ENCODE data around the gene RNF186.
A peak's percentile ranks its signal among the peaks of the same experiment; 100 is the strongest.
"Not testable (repeated sequence)": the region's sequence is repeated elsewhere in the genome, so short reads cannot be mapped to it uniquely, and the experiment has no call there.

Gene RNF186

GRCh38 chr1:19824036-19824435, 9.0 kb upstream of the RNF186 start:
- Histone ChIP-seq H3K27me3 (ENCODE audit: insufficient read depth, low read length, poor library complexity) (no peaks in the 10 kb centered on the region), H3K36me3 (ENCODE audit: control insufficient read depth, insufficient read depth, low read length) (no peaks in the 10 kb centered on the region), H3K79me1 (ENCODE audit: low read length) (no peaks in the 10 kb centered on the region), H2BK15ac (replicated peaks; ENCODE audit: low read depth) (no peak overlapping the region), H4K5ac (ENCODE audit: low read length) (no peak overlapping the region), H3K4me2 (ENCODE audit: low read length) (no peak overlapping the region), H3K23ac (ENCODE audit: low read length) (no peak overlapping the region), H3K4me1 (ENCODE audit: control insufficient read depth, low read depth, low read length) (peaks cover 2% of the 10 kb centered on the region), H2AK5ac (ENCODE audit: low read length) (no peak overlapping the region), H3K79me2 (ENCODE audit: control insufficient read depth, insufficient read depth, low read length) (no peaks in the 10 kb centered on the region), H2BK120ac (ENCODE audit: low read depth, low read length) (no peak overlapping the region), H3K4me3 (ENCODE audit: low read length) (no peak overlapping the region), H3K9ac (ENCODE audit: low read length) (no peak overlapping the region), H3K56ac (ENCODE audit: low read length) (no peak overlapping the region), H3K27ac (ENCODE audit: low read depth, low read length) (no peak overlapping the region), H2BK5ac (ENCODE audit: low read length) (no peak overlapping the region), H3K18ac (ENCODE audit: low read length) (no peak overlapping the region), H4K8ac (ENCODE audit: low read depth, low read length) (no peak overlapping the region), H3K4ac (ENCODE audit: low read depth, low read length) (no peak overlapping the region)
- DNase-seq = no peak
- no CpG with 5 or more reads among the region's 5 CpGs for WGBS (ENCODE audit: extremely low coverage, insufficient coverage, low lambda C conversion rate)

DNA sequence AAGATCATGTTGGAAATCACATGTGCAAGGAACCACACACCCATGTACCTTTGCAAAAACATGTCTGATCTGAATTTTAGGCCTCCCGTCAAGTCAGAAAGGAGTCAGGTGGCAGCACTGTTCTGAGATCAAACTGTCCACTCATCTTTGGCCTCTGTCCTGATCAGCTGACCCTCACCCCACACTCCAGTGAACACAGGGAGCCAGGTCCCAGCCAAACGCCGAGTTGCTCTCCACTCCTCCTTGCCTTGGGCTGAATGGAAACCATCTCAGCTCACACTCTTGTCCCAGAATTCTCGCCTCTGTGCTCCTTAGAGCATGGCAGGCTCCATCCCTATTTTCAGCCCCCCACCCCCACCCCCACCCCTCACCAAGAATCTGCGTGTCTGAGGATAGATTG, 4.6 kb upstream of the RNF186 start:
- no CpG with 5 or more reads among the region's 5 CpGs for WGBS (ENCODE audit: extremely low coverage, insufficient coverage, low lambda C conversion rate)
- Histone ChIP-seq H2BK15ac (replicated peaks; ENCODE audit: low read depth) (no peak overlapping the region), H3K27ac (ENCODE audit: low read depth, low read length) (no peak overlapping the region), H3K4ac (ENCODE audit: low read depth, low read length) (no peak overlapping the region), H3K18ac (ENCODE audit: low read length) (no peak overlapping the region), H3K9ac (ENCODE audit: low read length) (no peak overlapping the region), H4K5ac (ENCODE audit: low read length) (no peak overlapping the region), H3K4me2 (ENCODE audit: low read length) (no peak overlapping the region), H3K36me3 (ENCODE audit: control insufficient read depth, insufficient read depth, low read length) (no peaks in the 10 kb centered on the region), H3K56ac (ENCODE audit: low read length) (no peak overlapping the region), H3K23ac (ENCODE audit: low read length) (no peak overlapping the region), H2BK120ac (ENCODE audit: low read depth, low read length) (no peak overlapping the region), H3K4me1 (ENCODE audit: control insufficient read depth, low read depth, low read length) (peaks cover 5% of the 10 kb centered on the region), H3K79me1 (ENCODE audit: low read length) (no peaks in the 10 kb centered on the region), H4K8ac (ENCODE audit: low read depth, low read length) (no peak overlapping the region), H3K79me2 (ENCODE audit: control insufficient read depth, insufficient read depth, low read length) (no peaks in the 10 kb centered on the region), H3K27me3 (ENCODE audit: insufficient read depth, low read length, poor library complexity) (no peaks in the 10 kb centered on the region), H2AK5ac (ENCODE audit: low read length) (no peak overlapping the region), H3K4me3 (ENCODE audit: low read length) (no peak overlapping the region), H2BK5ac (ENCODE audit: low read length) (no peak overlapping the region)
- DNase-seq = no peak

DNA sequence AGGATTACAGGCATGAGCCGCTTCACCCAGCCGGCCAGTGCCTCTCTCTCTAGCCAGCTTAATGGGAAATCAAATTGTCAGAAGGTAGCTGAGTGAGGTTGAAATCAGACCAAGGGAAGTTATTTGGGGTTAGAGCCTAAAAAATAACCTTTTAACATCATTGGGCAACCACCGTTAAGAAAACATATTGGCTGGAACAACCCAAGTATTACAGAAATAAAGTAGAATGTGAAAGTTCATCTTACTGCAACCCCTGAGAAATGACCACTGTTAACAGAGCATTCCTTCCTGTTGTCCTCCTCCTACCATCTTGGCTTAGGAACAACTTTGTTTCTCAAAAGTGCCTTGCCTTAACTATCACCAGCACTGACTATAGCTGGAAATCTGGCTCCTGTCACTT, 3.2 kb upstream of the RNF186 start:
- no peak overlapping the region for H2AK5ac ChIP-seq (ENCODE audit: low read length)
- no peak overlapping the region for H3K9ac ChIP-seq (ENCODE audit: low read length)
- no peak overlapping the region for H3K4ac ChIP-seq (ENCODE audit: low read depth, low read length)
- no peak for DNase-seq
- H3K18ac ChIP-seq (ENCODE audit: low read length) = no peak overlapping the region
- H3K27me3 ChIP-seq (ENCODE audit: insufficient read depth, low read length, poor library complexity) = no peaks in the 10 kb centered on the region
- WGBS (ENCODE audit: extremely low coverage, insufficient coverage, low lambda C conversion rate) = no CpG with 5 or more reads among the region's 3 CpGs
- peaks cover 5% of the 10 kb centered on the region for H3K4me1 ChIP-seq (ENCODE audit: control insufficient read depth, low read depth, low read length)
- no peaks in the 10 kb centered on the region for H3K79me2 ChIP-seq (ENCODE audit: control insufficient read depth, insufficient read depth, low read length)
- no peak overlapping the region for H2BK5ac ChIP-seq (ENCODE audit: low read length)
- H3K4me3 ChIP-seq (ENCODE audit: low read length) = no peak overlapping the region
- no peak overlapping the region for H4K8ac ChIP-seq (ENCODE audit: low read depth, low read length)
- no peak overlapping the region for H3K56ac ChIP-seq (ENCODE audit: low read length)
- H2BK120ac ChIP-seq (ENCODE audit: low read depth, low read length) = no peak overlapping the region
- no peak overlapping the region for H3K23ac ChIP-seq (ENCODE audit: low read length)
- H4K5ac ChIP-seq (ENCODE audit: low read length) = no peak overlapping the region
- no peaks in the 10 kb centered on the region for H3K79me1 ChIP-seq (ENCODE audit: low read length)
- no peaks in the 10 kb centered on the region for H3K36me3 ChIP-seq (ENCODE audit: control insufficient read depth, insufficient read depth, low read length)
- H2BK15ac ChIP-seq (replicated peaks; ENCODE audit: low read depth) = no peak overlapping the region
- no peak overlapping the region for H3K4me2 ChIP-seq (ENCODE audit: low read length)
- H3K27ac ChIP-seq (ENCODE audit: low read depth, low read length) = no peak overlapping the region

- no CpG with 5 or more reads among the region's 5 CpGs for WGBS (ENCODE audit: extremely low coverage, insufficient coverage, low lambda C conversion rate)
- no peak overlapping the region for H4K8ac ChIP-seq (ENCODE audit: low read depth, low read length)
- no peaks in the 10 kb centered on the region for H3K27me3 ChIP-seq (ENCODE audit: insufficient read depth, low read length, poor library complexity)
Observed at GRCh38 chr1:19817160-19817559, 2.1 kb upstream of the RNF186 start.

GRCh38 chr1:19816737-19817086, 1.6 kb upstream of the RNF186 start:
- H3K4me2 ChIP-seq (ENCODE audit: low read length); H4K8ac ChIP-seq (ENCODE audit: low read depth, low read length); H3K23ac ChIP-seq (ENCODE audit: low read length); H4K5ac ChIP-seq (ENCODE audit: low read length); H3K79me2 ChIP-seq (ENCODE audit: control insufficient read depth, insufficient read depth, low read length); H3K4ac ChIP-seq (ENCODE audit: low read depth, low read length); H2AK5ac ChIP-seq (ENCODE audit: low read length); H2BK5ac ChIP-seq (ENCODE audit: low read length); H3K56ac ChIP-seq (ENCODE audit: low read length); H3K9ac ChIP-seq (ENCODE audit: low read length); H3K27ac ChIP-seq (ENCODE audit: low read depth, low read length); H3K36me3 ChIP-seq (ENCODE audit: control insufficient read depth, insufficient read depth, low read length); H3K27me3 ChIP-seq (ENCODE audit: insufficient read depth, low read length, poor library complexity); H3K4me1 ChIP-seq (ENCODE audit: control insufficient read depth, low read depth, low read length); H3K4me3 ChIP-seq (ENCODE audit: low read length); H2BK15ac ChIP-seq (replicated peaks; ENCODE audit: low read depth); H3K18ac ChIP-seq (ENCODE audit: low read length); H3K79me1 ChIP-seq (ENCODE audit: low read length); H2BK120ac ChIP-seq (ENCODE audit: low read depth, low read length): not testable (repeated sequence)
- no CpG with 5 or more reads among the region's 1 CpG for WGBS (ENCODE audit: extremely low coverage, insufficient coverage, low lambda C conversion rate)
- DNase-seq = peak; percentile 25

More at GRCh38 chr1:19817160-19817559, 2.1 kb upstream of the RNF186 start:
- no peak overlapping the region for H3K4ac ChIP-seq (ENCODE audit: low read depth, low read length)
- no peak overlapping the region for H2BK5ac ChIP-seq (ENCODE audit: low read length)
- no peak overlapping the region for H3K4me2 ChIP-seq (ENCODE audit: low read length)
- H2BK120ac ChIP-seq (ENCODE audit: low read depth, low read length) = no peak overlapping the region
- H3K27ac ChIP-seq (ENCODE audit: low read depth, low read length) = no peak overlapping the region
- no peak overlapping the region for H2AK5ac ChIP-seq (ENCODE audit: low read length)
- no peak overlapping the region for H3K18ac ChIP-seq (ENCODE audit: low read length)
- no peaks in the 10 kb centered on the region for H3K79me2 ChIP-seq (ENCODE audit: control insufficient read depth, insufficient read depth, low read length)
- no peak for DNase-seq
- H3K9ac ChIP-seq (ENCODE audit: low read length) = no peak overlapping the region
- no peak overlapping the region for H3K56ac ChIP-seq (ENCODE audit: low read length)
- no peaks in the 10 kb centered on the region for H3K79me1 ChIP-seq (ENCODE audit: low read length)
- H3K4me3 ChIP-seq (ENCODE audit: low read length) = no peak overlapping the region
- no peak overlapping the region for H3K23ac ChIP-seq (ENCODE audit: low read length)
- H2BK15ac ChIP-seq (replicated peaks; ENCODE audit: low read depth) = no peak overlapping the region
- H3K36me3 ChIP-seq (ENCODE audit: control insufficient read depth, insufficient read depth, low read length) = no peaks in the 10 kb centered on the region
- peaks cover 5% of the 10 kb centered on the region for H3K4me1 ChIP-seq (ENCODE audit: control insufficient read depth, low read depth, low read length)
- H4K5ac ChIP-seq (ENCODE audit: low read length) = no peak overlapping the region

GRCh38 chr1:19815801-19816736, 986 bp upstream of the RNF186 start:
- no peak overlapping the region for H4K5ac ChIP-seq (ENCODE audit: low read length)
- H3K4me2 ChIP-seq (ENCODE audit: low read length) = no peak overlapping the region
- no peak overlapping the region for H2BK5ac ChIP-seq (ENCODE audit: low read length)
- H3K4ac ChIP-seq (ENCODE audit: low read depth, low read length) = no peak overlapping the region
- H3K36me3 ChIP-seq (ENCODE audit: control insufficient read depth, insufficient read depth, low read length) = no peaks in the 10 kb centered on the region
- no peaks in the 10 kb centered on the region for H3K79me2 ChIP-seq (ENCODE audit: control insufficient read depth, insufficient read depth, low read length)
- H3K56ac ChIP-seq (ENCODE audit: low read length) = no peak overlapping the region
- no peak overlapping the region for H3K23ac ChIP-seq (ENCODE audit: low read length)
- H2BK120ac ChIP-seq (ENCODE audit: low read depth, low read length) = no peak overlapping the region
- no peak overlapping the region for H2AK5ac ChIP-seq (ENCODE audit: low read length)
- H3K4me1 ChIP-seq (ENCODE audit: control insufficient read depth, low read depth, low read length) = peaks cover 5% of the 10 kb centered on the region
- no peak overlapping the region for H3K27ac ChIP-seq (ENCODE audit: low read depth, low read length)
- no peak overlapping the region for H3K4me3 ChIP-seq (ENCODE audit: low read length)
- H2BK15ac ChIP-seq (replicated peaks; ENCODE audit: low read depth) = no peak overlapping the region
- DNase-seq = no peak
- H4K8ac ChIP-seq (ENCODE audit: low read depth, low read length) = no peak overlapping the region
- no peaks in the 10 kb centered on the region for H3K27me3 ChIP-seq (ENCODE audit: insufficient read depth, low read length, poor library complexity)
- no CpG with 5 or more reads among the region's 15 CpGs for WGBS (ENCODE audit: extremely low coverage, insufficient coverage, low lambda C conversion rate)
- no peak overlapping the region for H3K18ac ChIP-seq (ENCODE audit: low read length)
- H3K79me1 ChIP-seq (ENCODE audit: low read length) = no peaks in the 10 kb centered on the region
- H3K9ac ChIP-seq (ENCODE audit: low read length) = no peak overlapping the region
